Natural killer cell (primary cell): Measurements from ENCODE around the gene SMARCA2. TPM values are rescaled to one million over a fixed set of nuclear protein-coding genes. Genes with fewer than 3 reads are reported as not detected.

Source experiments
- ATAC-seq, 3 donors: fragments of 150-1000 bp in 2 of 3; fragments of 200-7000 bp in 1 of 3; cut with Tn5 transposase; 1 replicate in 1 of 3; 2 replicates in 2 of 3; pipeline ENCODE4 v1.10.0; 2021; ENCODE audit warnings: mild to moderate bottlenecking in 2 of 3, moderate library complexity in 2 of 3
- DNase-seq, 2 donors: peaks; one replicate each; pipeline versions ENCODE4 v3.0.0 to v3.0.0-alpha.2; 2013 to 2021; ENCODE audit warnings: mixed read lengths in 1 of 2
- H3K27ac ChIP-seq: one replicate; pipeline ENCODE4 v1.5.1; 2013; ENCODE audit warnings: mild to moderate bottlenecking, low read length
- H3K27me3 ChIP-seq: one replicate; pipeline ENCODE4 v1.6.1; 2013; ENCODE audit warnings: low read length; ENCODE audit not compliant: control insufficient read depth, insufficient read depth
- H3K36me3 ChIP-seq: one replicate; pipeline ENCODE4 v1.6.1; 2013; ENCODE audit warnings: low read length; ENCODE audit not compliant: control insufficient read depth, insufficient read depth
- H3K4me1 ChIP-seq: one replicate; pipeline ENCODE4 v1.6.1; 2013; ENCODE audit warnings: low read length; ENCODE audit not compliant: control insufficient read depth, insufficient read depth
- H3K4me3 ChIP-seq: one replicate; pipeline ENCODE4 v1.5.1; 2013; ENCODE audit warnings: low read length
- H3K9me3 ChIP-seq: one replicate; pipeline ENCODE4 v1.6.1; 2013; ENCODE audit warnings: low read length; ENCODE audit not compliant: control insufficient read depth, insufficient read depth
- H3K27ac Mint-ChIP-seq, 2 donors: one replicate each; pipeline ENCODE4 v1.8.0; 2022; ENCODE audit warnings: mild to moderate bottlenecking in 2 of 2, mixed read lengths in 2 of 2, moderate library complexity in 1 of 2
- H3K27me3 Mint-ChIP-seq, 2 donors: one replicate each; pipeline ENCODE4 v1.8.0; 2022; ENCODE audit warnings: low read depth in 2 of 2, mixed read lengths in 2 of 2
- H3K36me3 Mint-ChIP-seq: one replicate; pipeline ENCODE4 v1.8.0; 2022; ENCODE audit warnings: mixed read lengths
- H3K4me1 Mint-ChIP-seq, 2 donors: one replicate each; pipeline ENCODE4 v1.8.0; 2022; ENCODE audit warnings: mixed read lengths in 2 of 2
- H3K4me3 Mint-ChIP-seq: one replicate; pipeline ENCODE4 v1.8.0; 2022; ENCODE audit warnings: mild to moderate bottlenecking, moderate library complexity, mixed read lengths
- H3K9me3 Mint-ChIP-seq, 2 donors: one replicate each; pipeline ENCODE4 v1.8.0; 2022; ENCODE audit warnings: mixed read lengths in 2 of 2
- CTCF ChIP-seq: fragments of 200-600 bp; IDR thresholded peaks from one replicate; pipeline ENCODE4 v1.8.0; 2022; ENCODE audit warnings: antibody characterized with exemption
- WGBS: methylation state at CpG from one replicate; pipeline ENCODE4 v1.1.7; 2013; ENCODE audit warnings: missing lambda C conversion rate; ENCODE audit not compliant: insufficient coverage; 5-methylcytosine and 5-hydroxymethylcytosine counted together
- intact Hi-C: fragments of 100-400 bp; cut with micrococcal nuclease; formaldehyde crosslinking; loops from one replicate; pipeline ENCODE4 v1.14.2; 2022
- total RNA-seq, 4 donors: library from RNA; stranded (reverse); fragments of 120-200 nt in 1 of 4; gene quantifications; one replicate each; pipeline versions ENCODE4 v1.2.3 to v1.2.4, GENCODE V29; 2013 to 2022

The SMARCA2 gene
- total RNA-seq, 3 donors from 2014 or later (not counting 1 experiment from before 2014, with no cell fraction given) = 303 to 324 (median 308) TPM

- Mint-ChIP-seq H3K9me3 (no peaks in the 10 kb centered on the region), H3K27me3 (no peaks in the 10 kb centered on the region), H3K4me1 (peaks cover 88 to 94% of the 10 kb centered on the region in 2 donors), H3K4me3 (peak overlapping the region; percentile 82), H3K27ac (peak overlapping the region; percentile 90 to 97), H3K36me3 (no peaks in the 10 kb centered on the region)
- intact Hi-C loops = no loop called here
- H3K36me3 ChIP-seq = peaks cover 2% of the 10 kb centered on the region
- no peaks in the 10 kb centered on the region for H3K27me3 ChIP-seq
- no peak for TF ChIP-seq CTCF
- ATAC-seq (peak; percentile 17 to 56 (median 55)), DNase-seq (peak in 1 of 2 donors; percentile 61)
- no peaks in the 10 kb centered on the region for H3K9me3 ChIP-seq
- H3K4me3 ChIP-seq = no peak overlapping the region
- peak overlapping the region; percentile 82 for H3K27ac ChIP-seq
- WGBS = 29% methylated on average over 1 of the region's 1 CpG
- H3K4me1 ChIP-seq = peaks cover 47% of the 10 kb centered on the region
Observed at GRCh38 chr9:2022560-2022959, 7.4 kb downstream of the SMARCA2 start.

- Histone ChIP-seq H3K27ac (peak overlapping the region; percentile 82), H3K9me3 (no peaks in the 10 kb centered on the region), H3K4me3 (no peak overlapping the region), H3K4me1 (peaks cover 51% of the 10 kb centered on the region), H3K36me3 (peaks cover 2% of the 10 kb centered on the region), H3K27me3 (no peaks in the 10 kb centered on the region)
- DNase-seq (no peak), ATAC-seq (no peak)
- 30% methylated on average over 3 of the region's 3 CpGs for WGBS
- H3K4me1 Mint-ChIP-seq = peaks cover 88 to 95% of the 10 kb centered on the region in 2 donors
- TF ChIP-seq CTCF = no peak
- peak overlapping the region; percentile 90 to 97 for H3K27ac Mint-ChIP-seq
- intact Hi-C loops = no loop called here
- H3K27me3 Mint-ChIP-seq = no peaks in the 10 kb centered on the region
- H3K36me3 Mint-ChIP-seq = no peaks in the 10 kb centered on the region
- no peaks in the 10 kb centered on the region for H3K9me3 Mint-ChIP-seq
- peak overlapping the region; percentile 82 for H3K4me3 Mint-ChIP-seq
Observed at GRCh38 chr9:2023042-2023441, 7.9 kb downstream of the SMARCA2 start.

GRCh38 chr9:2023532-2023931 is 8.4 kb downstream of the SMARCA2 start:
- Mint-ChIP-seq H3K27me3 (no peaks in the 10 kb centered on the region), H3K4me1 (peaks cover 88 to 95% of the 10 kb centered on the region in 2 donors), H3K36me3 (no peaks in the 10 kb centered on the region), H3K4me3 (peak overlapping the region; percentile 82), H3K9me3 (no peaks in the 10 kb centered on the region), H3K27ac (peak overlapping the region; percentile 90 to 97)
- DNase-seq (peak in 1 of 2 donors; percentile 23), ATAC-seq (no peak)
- peaks cover 2% of the 10 kb centered on the region for H3K36me3 ChIP-seq
- H3K27me3 ChIP-seq = no peaks in the 10 kb centered on the region
- peaks cover 52% of the 10 kb centered on the region for H3K4me1 ChIP-seq
- H3K9me3 ChIP-seq = no peaks in the 10 kb centered on the region
- intact Hi-C loops = no loop called here
- H3K27ac ChIP-seq = peak overlapping the region; percentile 82
- WGBS = 6% methylated on average over 3 of the region's 5 CpGs
- no peak for TF ChIP-seq CTCF
- no peak overlapping the region for H3K4me3 ChIP-seq
